Peyer's patch (tissue), 4 donors: ENCODE results near the gene SYS1.

Source experiments
- CTCF ChIP-seq, 6 experiments: fragments of 450-650 bp in 4 of 6; fragments of 200-600 bp in 2 of 6; sonication (generic) in 1 of 6; IDR thresholded peaks; one replicate each; pipeline ENCODE4 v1.5.1; 2017 to 2019; ENCODE audit warnings: antibody characterized with exemption in 6 of 6, mild to moderate bottlenecking in 3 of 6, moderate library complexity in 1 of 6
- POLR2A ChIP-seq, 2 donors: fragments of 450-650 bp; IDR thresholded peaks; one replicate each; pipeline ENCODE4 v1.5.1; 2017; ENCODE audit warnings: antibody characterized with exemption in 2 of 2, mild to moderate bottlenecking in 2 of 2, moderate library complexity in 2 of 2

GRCh38 chr20:45416917-45417316, 54.0 kb downstream of the SYS1 start:
- no peak for TF ChIP-seq CTCF (IDR thresholded peaks at IDR 0.05)
- no peak for TF ChIP-seq POLR2A (IDR thresholded peaks at IDR 0.05)
